HG02623 (cell line): ENCODE results near the gene P2RY8.
"Not testable (repeated sequence)": the region's sequence is repeated elsewhere in the genome, so short reads cannot be mapped to it uniquely, and the experiment has no call there.

Experiments used
- ATAC-seq: cut with Tn5 transposase; IDR thresholded peaks from one replicate; pipeline ENCODE4 v1.9.1; 2021; ENCODE audit warnings: moderate library complexity; ENCODE audit not compliant: unreplicated experiment

The P2RY8 gene

GRCh38 chrX:1488745-1489144, 48.2 kb downstream of the P2RY8 start:
- ATAC-seq = no peak

GRCh38 chrX:1488141-1488540, 48.8 kb downstream of the P2RY8 start:
- ATAC-seq = no peak

DNA sequence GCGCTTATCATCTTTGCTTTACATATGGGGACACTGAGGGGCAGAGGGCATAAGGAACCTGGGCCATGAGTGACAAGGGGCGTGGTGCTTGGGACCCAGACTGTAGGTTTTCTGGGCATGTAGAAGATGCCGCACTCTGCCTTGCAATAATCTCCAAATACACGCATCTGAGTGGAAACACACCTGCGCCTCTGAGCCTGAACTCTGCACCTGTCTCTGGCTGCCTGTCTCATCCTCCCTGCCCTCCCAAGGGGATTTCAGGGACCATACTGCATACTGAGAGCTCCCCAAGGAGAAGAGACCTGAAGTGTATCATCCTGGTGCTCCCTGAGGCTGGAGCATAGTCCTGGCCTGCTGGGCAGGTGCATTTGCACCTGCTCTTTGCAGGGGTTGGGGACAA, 49.6 kb downstream of the P2RY8 start:
- no peak for ATAC-seq

DNA sequence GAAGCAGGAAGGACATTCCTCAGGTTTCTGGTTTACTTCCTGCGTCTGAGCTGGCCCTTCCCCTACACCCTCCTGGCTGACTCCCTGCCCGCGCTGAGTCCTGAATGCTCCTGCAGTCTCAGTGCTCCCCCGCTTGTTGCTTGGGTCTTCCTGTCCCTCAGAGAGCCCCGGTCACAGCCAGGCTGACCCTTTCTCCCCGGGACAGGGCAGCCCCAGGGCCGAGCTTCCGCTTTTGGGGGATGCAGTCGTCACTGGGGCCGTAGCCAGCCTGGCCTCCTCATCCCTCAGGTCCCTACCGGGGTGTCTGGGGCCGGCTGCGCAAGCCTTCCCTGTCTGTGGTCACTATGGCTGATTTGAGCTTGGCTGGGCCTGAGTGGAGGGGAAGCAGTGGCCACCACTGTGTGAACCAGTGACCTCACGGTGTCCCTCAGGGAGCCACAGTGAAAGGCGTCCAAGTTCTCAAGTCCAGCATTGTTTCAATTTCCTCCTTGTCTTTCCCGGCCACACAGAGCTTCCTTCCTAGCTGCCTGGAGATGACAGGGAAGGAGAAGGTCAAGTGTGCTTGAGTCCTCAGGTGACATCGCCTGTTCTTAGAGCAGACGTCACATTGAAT, 50.1 kb downstream of the P2RY8 start:
- ATAC-seq = no peak

DNA sequence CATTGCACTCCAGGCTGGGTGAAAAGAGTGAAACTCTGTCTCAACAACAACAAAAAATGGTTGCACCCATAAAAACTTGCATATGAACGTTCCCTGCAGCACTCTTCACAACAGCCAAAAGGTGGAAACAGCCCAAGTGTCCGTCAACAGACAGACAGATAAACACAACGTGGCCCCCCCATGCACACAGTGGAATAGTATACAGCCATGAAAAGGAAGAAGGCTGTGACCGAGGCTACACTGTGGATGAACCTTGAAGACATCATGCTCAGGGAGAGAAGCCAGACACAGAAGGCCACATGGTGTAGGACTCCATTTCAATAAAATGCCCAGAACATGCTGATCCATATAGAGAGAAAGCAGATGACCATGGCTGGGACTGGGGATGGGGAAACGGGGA, 50.8 kb downstream of the P2RY8 start:
- ATAC-seq = no peak

DNA sequence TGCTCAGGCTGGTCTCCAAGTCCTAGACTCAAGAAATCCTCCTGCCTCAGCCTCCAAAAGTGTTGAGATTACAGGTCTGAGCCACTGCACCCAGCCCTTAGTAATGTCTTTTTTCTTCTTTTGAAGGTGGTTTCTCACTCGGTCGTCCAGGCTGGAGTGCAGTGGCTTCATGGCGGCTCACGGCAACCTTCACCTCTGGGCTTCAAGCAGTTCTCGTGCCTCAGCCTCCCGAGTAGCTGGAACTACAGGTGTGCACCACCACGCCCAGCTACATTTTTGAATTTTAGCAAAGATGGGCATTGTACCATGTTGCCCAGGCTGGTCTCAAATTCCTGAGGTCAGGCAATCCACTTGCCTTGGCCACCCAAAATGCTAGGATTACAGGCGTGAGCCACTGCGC, 52.0 kb downstream of the P2RY8 start:
- no peak for ATAC-seq

- ATAC-seq = no peak
Observed at GRCh38 chrX:1484638-1485019, 52.4 kb downstream of the P2RY8 start.

DNA sequence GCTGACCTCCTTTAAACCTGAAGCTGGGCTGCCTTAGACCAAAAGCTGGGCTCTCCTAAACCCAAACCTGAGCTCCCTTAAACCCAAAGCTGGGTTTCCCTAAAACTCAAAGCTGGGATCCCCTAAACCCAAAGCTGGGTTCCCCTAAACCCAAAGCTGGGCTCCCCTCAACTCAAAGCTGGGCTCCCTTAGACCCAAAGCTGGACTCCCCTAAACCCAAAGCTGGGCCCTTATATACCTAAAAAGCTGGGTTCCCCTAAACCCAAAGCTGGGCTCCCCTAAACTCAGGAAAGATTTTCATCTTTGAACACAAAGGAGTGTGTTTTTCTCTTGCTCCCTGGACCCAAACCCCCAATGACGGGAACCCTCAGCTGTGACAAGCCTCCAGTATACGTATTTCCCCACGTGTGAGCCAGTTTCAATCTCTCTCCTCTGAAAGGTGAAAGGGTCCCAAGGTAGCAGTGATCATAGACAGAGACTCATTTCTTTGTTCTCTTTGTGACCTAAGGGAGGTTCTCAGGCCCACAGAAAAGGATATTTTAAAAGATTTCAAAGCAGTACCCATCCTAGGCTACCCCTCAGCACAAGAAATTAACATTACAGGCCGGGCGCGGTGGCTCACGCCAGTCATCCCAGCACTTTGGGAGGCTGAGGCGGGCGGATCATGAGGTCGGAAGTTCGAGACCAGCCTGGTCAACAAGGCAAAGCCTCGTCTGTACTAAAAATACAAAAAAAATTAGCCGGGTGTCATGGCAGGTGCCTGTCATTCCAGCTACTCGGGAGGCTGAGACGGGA, 52.9 kb downstream of the P2RY8 start:
- peak; percentile 40 for ATAC-seq

GRCh38 chrX:1482530-1482928, 54.5 kb downstream of the P2RY8 start:
- not testable (repeated sequence) for ATAC-seq

DNA sequence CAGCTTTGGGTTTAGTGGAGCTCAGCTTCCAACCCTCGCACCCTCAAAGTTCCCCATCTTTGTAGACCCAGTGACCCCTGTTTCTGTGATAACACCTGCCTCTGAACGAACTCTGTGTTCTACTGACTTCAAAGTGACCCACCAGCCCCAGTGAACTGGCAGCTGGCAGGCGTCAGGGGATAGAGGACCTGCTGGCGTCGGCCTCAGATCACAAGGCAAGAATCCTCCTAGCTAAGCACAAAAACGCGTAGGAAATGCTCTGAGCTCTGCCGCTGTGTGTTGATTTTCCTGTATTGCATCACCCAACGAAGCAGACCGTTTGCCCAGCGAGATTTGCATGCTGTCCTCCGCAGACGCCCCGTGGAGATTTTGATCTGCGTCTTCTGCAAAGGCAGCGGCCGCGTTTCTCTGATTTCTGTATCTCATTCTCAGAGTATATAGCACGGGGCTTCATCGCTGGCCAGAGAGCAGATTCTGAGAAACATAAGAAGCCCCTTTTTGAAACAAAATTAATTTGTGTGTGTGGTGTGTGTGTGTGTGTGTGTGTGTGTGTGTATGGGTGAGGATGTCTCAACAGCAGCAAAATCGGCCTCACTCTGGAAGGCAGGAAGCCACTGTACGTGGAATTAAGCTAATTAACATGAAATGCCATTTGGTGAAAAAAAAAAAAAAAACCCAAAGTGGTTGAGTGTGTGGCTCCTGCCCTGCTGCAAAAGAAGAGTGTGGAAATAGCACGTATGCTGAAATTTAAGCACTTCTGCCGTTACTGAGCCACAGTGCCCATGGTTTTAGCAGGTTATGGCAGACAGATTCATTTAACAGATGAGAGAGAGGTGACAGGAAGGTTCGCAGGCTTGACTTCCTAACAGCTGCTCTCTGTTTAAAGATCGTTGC, 55.1 kb downstream of the P2RY8 start:
- peak; percentile 36 for ATAC-seq

- ATAC-seq = peak; percentile 1
Observed at GRCh38 chrX:1480082-1480785, 56.8 kb downstream of the P2RY8 start.

DNA sequence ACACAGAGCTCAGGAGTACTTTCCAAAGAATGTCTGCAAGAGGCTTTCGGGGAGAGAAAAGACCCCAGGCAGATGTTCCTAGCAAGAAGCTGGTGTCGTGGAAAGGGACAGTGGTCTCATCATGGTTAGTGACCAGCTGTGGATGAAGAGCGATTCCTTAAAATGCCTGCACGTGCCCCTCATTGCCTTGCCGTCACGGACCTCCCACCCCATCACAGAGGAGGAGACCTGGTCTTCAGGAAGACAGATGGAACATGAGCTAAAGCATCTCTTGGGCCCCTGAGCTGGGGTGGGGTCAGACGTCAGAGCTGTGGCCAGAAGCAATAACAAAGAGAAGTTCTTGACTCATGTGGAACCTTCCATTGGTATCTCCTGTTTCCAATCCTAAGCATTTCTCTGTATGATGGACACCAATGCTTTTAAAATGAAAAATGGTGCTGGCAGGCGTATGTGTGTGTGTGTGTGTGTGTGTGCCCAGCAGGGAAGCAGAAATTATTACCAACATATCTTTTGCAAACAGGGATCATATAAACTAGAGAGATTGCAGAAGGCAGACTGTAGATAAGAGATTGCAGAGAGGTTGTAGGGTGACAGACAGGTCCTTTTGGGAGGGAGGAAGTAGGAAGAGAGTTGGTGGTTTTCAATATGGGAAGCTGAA, 59.1 kb downstream of the P2RY8 start:
- no peak for ATAC-seq

DNA sequence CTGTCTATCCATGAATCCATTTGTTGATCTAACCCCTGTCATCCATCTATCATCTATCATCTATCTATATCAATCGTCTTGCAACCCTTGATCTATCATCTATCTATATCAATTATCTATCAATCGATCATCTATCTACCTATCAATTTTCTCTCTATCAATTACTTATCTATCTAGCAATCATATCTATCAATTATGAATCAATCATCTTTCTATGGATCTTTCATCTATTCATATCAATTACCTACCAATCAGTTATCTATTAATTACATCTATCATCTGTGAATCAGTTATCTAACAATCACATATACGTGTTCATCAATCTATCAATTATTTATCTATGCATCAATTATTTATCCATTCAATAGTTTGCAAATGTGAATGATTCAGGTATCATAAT, 59.8 kb downstream of the P2RY8 start:
- no peak for ATAC-seq

GRCh38 chrX:1476682-1477081, 60.3 kb downstream of the P2RY8 start:
- ATAC-seq = no peak

GRCh38 chrX:1475881-1476280, 61.1 kb downstream of the P2RY8 start:
- ATAC-seq = no peak

DNA sequence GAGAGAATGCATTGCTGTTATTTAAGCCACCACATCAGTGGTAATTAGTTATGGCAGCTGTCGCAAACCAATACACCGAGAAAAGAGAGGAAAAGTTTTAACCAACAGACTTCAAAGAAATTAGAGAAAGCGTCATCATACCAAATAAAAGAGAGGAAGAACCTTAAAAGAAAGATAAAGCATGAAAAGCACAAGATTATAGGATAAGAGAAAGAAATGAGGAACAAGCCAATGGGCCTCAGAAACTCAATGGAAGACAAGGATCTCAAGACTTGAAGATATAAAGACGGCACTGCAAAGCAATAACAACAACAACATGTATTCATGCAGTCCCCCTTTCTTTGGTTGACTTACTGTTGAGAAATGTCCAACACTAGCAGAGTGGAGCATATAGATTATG, 61.5 kb downstream of the P2RY8 start:
- ATAC-seq = no peak

- ATAC-seq = not testable (repeated sequence)
Observed at GRCh38 chrX:1474593-1474992, 62.4 kb downstream of the P2RY8 start.

DNA sequence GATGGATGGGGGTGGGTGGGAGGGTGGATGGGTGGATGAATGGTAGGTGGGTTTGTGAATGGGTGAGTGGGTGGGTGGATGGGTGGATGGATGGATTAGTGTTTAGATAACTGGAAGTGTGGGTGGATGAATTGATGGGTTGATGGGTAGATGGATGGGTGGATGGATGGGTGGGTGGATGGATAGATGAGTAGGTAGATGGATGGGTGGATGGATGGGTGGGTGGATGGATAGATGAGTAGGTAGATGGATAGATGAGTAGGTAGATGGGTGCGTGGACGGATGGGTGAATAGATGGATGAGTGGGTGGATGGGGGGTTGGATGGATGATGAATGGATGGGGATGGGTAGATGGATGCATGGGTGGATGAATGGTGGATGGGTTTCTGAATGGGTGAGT, 64.0 kb downstream of the P2RY8 start:
- ATAC-seq = no peak

GRCh38 chrX:1468250-1468772, 68.7 kb downstream of the P2RY8 start:
- no peak for ATAC-seq

- peak; percentile 35 for ATAC-seq
Observed at GRCh38 chrX:1466971-1467561, 69.9 kb downstream of the P2RY8 start.
